H9 (cell line): Measurements from ENCODE around the gene CCR4. TPM values are rescaled to one million over a fixed set of nuclear protein-coding genes. Genes with fewer than 3 reads are reported as not detected.
"Not testable (repeated sequence)": the region's sequence is repeated elsewhere in the genome, so short reads cannot be mapped to it uniquely, and the experiment has no call there.

ENCODE experiments used
- DNase-seq: peaks from one replicate; pipeline ENCODE4 v3.0.0-alpha.2; 2017
- H2AFZ ChIP-seq: one replicate; pipeline ENCODE4 v1.6.1; 2013; ENCODE audit warnings: mild to moderate bottlenecking, low read length, control low read depth, moderate library complexity
- H2AK5ac ChIP-seq: 2 replicates; pipeline ENCODE4 v1.6.1; 2013; ENCODE audit warnings: low read length, control low read depth, mixed read lengths; ENCODE audit not compliant: insufficient read length
- H2BK120ac ChIP-seq: one replicate; pipeline ENCODE4 v1.6.1; 2013; ENCODE audit warnings: low read depth, mild to moderate bottlenecking, low read length, control low read depth, inconsistent platforms; ENCODE audit not compliant: poor library complexity, severe bottlenecking
- H2BK12ac ChIP-seq: 2 replicates; pipeline ENCODE4 v1.6.1; 2013; ENCODE audit warnings: low read length, control low read depth, mixed read lengths, low read depth; ENCODE audit not compliant: insufficient read length
- H2BK15ac ChIP-seq: 2 replicates; pipeline ENCODE4 v1.6.1; 2013; ENCODE audit warnings: low read depth, low read length, control low read depth
- H2BK20ac ChIP-seq: one replicate; pipeline ENCODE4 v1.6.1; 2013; ENCODE audit warnings: low read depth, mild to moderate bottlenecking, low read length, control low read depth, inconsistent platforms; ENCODE audit not compliant: poor library complexity, severe bottlenecking
- H2BK5ac ChIP-seq: 2 replicates; pipeline ENCODE4 v1.6.1; 2013; ENCODE audit warnings: low read length, control low read depth, mixed read lengths; ENCODE audit not compliant: insufficient read length
- H3K14ac ChIP-seq: 2 replicates; pipeline ENCODE4 v1.6.1; 2013; ENCODE audit warnings: low read length, control low read depth; ENCODE audit not compliant: insufficient read depth
- H3K18ac ChIP-seq: 2 replicates; pipeline ENCODE4 v1.6.1; 2013; ENCODE audit warnings: low read depth, mild to moderate bottlenecking, mixed read lengths, low read length, control low read depth; ENCODE audit not compliant: insufficient read length
- H3K23ac ChIP-seq: 2 replicates; pipeline ENCODE4 v1.6.1; 2013; ENCODE audit warnings: low read length, control low read depth, mixed read lengths, low read depth; ENCODE audit not compliant: insufficient read length
- H3K23me2 ChIP-seq: 2 replicates; pipeline ENCODE4 v1.6.1; 2013; ENCODE audit warnings: low read depth, mild to moderate bottlenecking, mixed read lengths, low read length, control low read depth; ENCODE audit not compliant: insufficient read length, poor library complexity, severe bottlenecking
- H3K27ac ChIP-seq: 2 replicates; pipeline ENCODE4 v1.5.1; 2013; ENCODE audit warnings: low read length, control low read depth, mixed read lengths, low read depth; ENCODE audit not compliant: insufficient read length
- H3K27me3 ChIP-seq: 2 replicates; pipeline ENCODE4 v1.6.1; 2013; ENCODE audit warnings: low read length, control low read depth, inconsistent platforms; ENCODE audit not compliant: insufficient read depth
- H3K4ac ChIP-seq: 2 replicates; pipeline ENCODE4 v1.6.1; 2013; ENCODE audit warnings: low read depth, mild to moderate bottlenecking, control low read depth, inconsistent platforms, low read length, moderate library complexity
- H3K4me1 ChIP-seq: 2 replicates; pipeline ENCODE4 v1.6.1; 2013; ENCODE audit warnings: low read length, control low read depth, inconsistent platforms; ENCODE audit not compliant: insufficient read depth
- H3K4me2 ChIP-seq: 2 replicates; pipeline ENCODE4 v1.6.1; 2013; ENCODE audit warnings: low read length, control low read depth, mixed read lengths; ENCODE audit not compliant: insufficient read length, insufficient read depth
- H3K56ac ChIP-seq: 2 replicates; pipeline ENCODE4 v1.6.1; 2013; ENCODE audit warnings: low read depth, mild to moderate bottlenecking, mixed read lengths, low read length, control low read depth; ENCODE audit not compliant: insufficient read length
- H3K79me1 ChIP-seq: 2 replicates; pipeline ENCODE4 v1.6.1; 2013; ENCODE audit warnings: low read depth, mild to moderate bottlenecking, moderate library complexity, low read length, control low read depth, inconsistent platforms; ENCODE audit not compliant: insufficient read depth, poor library complexity, severe bottlenecking
- H3K79me2 ChIP-seq: 2 replicates; pipeline ENCODE4 v1.6.1; 2013; ENCODE audit warnings: low read length, control low read depth, inconsistent platforms; ENCODE audit not compliant: insufficient read depth
- H3K9ac ChIP-seq: 2 replicates; pipeline ENCODE4 v1.6.1; 2013; ENCODE audit warnings: low read length, control low read depth, mixed read lengths; ENCODE audit not compliant: insufficient read length; ENCODE audit errors: extremely low read depth
- H3K9me3 ChIP-seq: one replicate; pipeline ENCODE4 v1.6.1; 2013; ENCODE audit warnings: low read depth, low read length, inconsistent platforms; ENCODE audit not compliant: control insufficient read depth
- H3T11ph ChIP-seq: one replicate; pipeline ENCODE4 v1.6.1; 2013; ENCODE audit warnings: mild to moderate bottlenecking, low read length, control low read depth, inconsistent platforms
- H4K20me1 ChIP-seq: one replicate; pipeline ENCODE4 v1.6.1; 2013; ENCODE audit not compliant: control insufficient read depth, insufficient read length, insufficient read depth
- H4K5ac ChIP-seq: 2 replicates; pipeline ENCODE4 v1.6.1; 2013; ENCODE audit warnings: low read depth, mild to moderate bottlenecking, mixed read lengths, low read length, control low read depth; ENCODE audit not compliant: insufficient read length
- H4K8ac ChIP-seq: replicated peaks from 2 replicates; pipeline ENCODE4 v1.6.1; 2013; ENCODE audit warnings: low read length, control low read depth, mixed read lengths, low read depth; ENCODE audit not compliant: insufficient read length
- H4K91ac ChIP-seq: 2 replicates; pipeline ENCODE4 v1.6.1; 2013; ENCODE audit warnings: low read depth, mild to moderate bottlenecking, moderate library complexity, mixed read lengths, low read length, control low read depth; ENCODE audit not compliant: insufficient read length
- H3K27ac Mint-ChIP-seq, 3 experiments: 2 replicates in 2 of 3; 3 replicates in 1 of 3; pipeline ENCODE4 v1.8.0; 2020 to 2021; ENCODE audit warnings: mixed read lengths in 3 of 3, mild to moderate bottlenecking in 1 of 3, moderate library complexity in 1 of 3
- H3K27me3 Mint-ChIP-seq: 2 replicates; pipeline ENCODE4 v1.8.0; 2021; ENCODE audit warnings: low read depth, mild to moderate bottlenecking, moderate library complexity, mixed read lengths
- H3K36me3 Mint-ChIP-seq, 3 experiments: 2 replicates in 2 of 3; 3 replicates in 1 of 3; pipeline ENCODE4 v1.8.0; 2020 to 2021; ENCODE audit warnings: low read depth in 3 of 3, mixed read lengths in 3 of 3; ENCODE audit not compliant: insufficient read depth in 1 of 3
- H3K4me1 Mint-ChIP-seq, 2 experiments: 2 replicates each; pipeline ENCODE4 v1.8.0; 2020; ENCODE audit warnings: mixed read lengths in 2 of 2
- H3K4me3 Mint-ChIP-seq, 2 experiments: 2 replicates in 1 of 2; 3 replicates in 1 of 2; pipeline ENCODE4 v1.8.0; 2020 to 2021; ENCODE audit warnings: mild to moderate bottlenecking in 2 of 2, mixed read lengths in 2 of 2, moderate library complexity in 1 of 2
- H3K9me3 Mint-ChIP-seq, 2 experiments: 2 replicates in 1 of 2; 3 replicates in 1 of 2; pipeline ENCODE4 v1.8.0; 2020; ENCODE audit warnings: mild to moderate bottlenecking in 2 of 2, mixed read lengths in 2 of 2, moderate library complexity in 1 of 2
- CTCF ChIP-seq: fragments of 200-600 bp; sonication (generic); conservative IDR thresholded peaks from 3 replicates; pipeline ENCODE4 v1.8.0; 2021; ENCODE audit warnings: antibody characterized with exemption, mild to moderate bottlenecking
- WGBS: extraction: QIAGEN DNeasy Blood & Tissue Kit; methylation state at CpG from one replicate; pipeline ENCODE4 v1.1.7; 2013; ENCODE audit warnings: missing lambda C conversion rate, low lambda C conversion rate, mixed read lengths; ENCODE audit not compliant: insufficient read length; ENCODE audit errors: extremely low coverage; 5-methylcytosine and 5-hydroxymethylcytosine counted together
- total RNA-seq: library from RNA; stranded (reverse); gene quantifications from 2 replicates; pipeline ENCODE4 v1.2.1, GENCODE V29; 2021

The CCR4 gene
- total RNA-seq, 1 experiment from 2014 or later: 0.07 TPM

DNA sequence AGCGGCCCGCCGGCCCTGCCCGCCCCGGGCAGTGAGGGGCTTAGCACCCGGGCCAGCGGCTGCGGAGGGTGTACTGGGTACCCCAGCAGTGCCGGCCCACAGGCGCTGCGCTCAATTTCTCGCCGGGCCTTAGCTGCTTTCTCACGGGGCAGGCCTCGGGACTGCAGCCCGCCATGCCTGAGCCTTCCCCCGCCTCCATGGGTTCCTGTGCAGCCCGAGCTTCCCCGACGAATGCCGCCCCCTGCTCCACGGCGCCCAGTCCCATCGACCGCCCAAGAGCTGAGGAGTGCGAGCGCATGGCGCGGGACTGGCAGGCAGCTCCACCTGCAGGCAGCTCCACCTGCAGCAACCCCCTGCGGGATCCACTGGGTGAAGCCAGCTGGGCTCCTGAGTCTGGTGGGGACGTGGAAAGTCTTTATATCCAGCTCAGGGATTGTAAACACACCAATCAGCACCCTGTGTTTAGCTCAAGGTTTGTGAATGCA, 48.5 kb upstream of the CCR4 start:
- not testable (repeated sequence) for H3K4ac ChIP-seq, H4K20me1 ChIP-seq, H3K18ac ChIP-seq, H4K8ac ChIP-seq, H3K9ac ChIP-seq, H3K4me1 ChIP-seq, H3K79me2 ChIP-seq, H3K23me2 ChIP-seq, H3T11ph ChIP-seq, H3K27me3 ChIP-seq, H3K4me2 ChIP-seq, H4K5ac ChIP-seq, H2AK5ac ChIP-seq, H2BK120ac ChIP-seq, H4K91ac ChIP-seq, H3K56ac ChIP-seq, H3K27me3 Mint-ChIP-seq, H3K14ac ChIP-seq, H2BK15ac ChIP-seq, H3K27ac ChIP-seq, H2BK20ac ChIP-seq, H3K23ac ChIP-seq, H2BK5ac ChIP-seq, H3K27ac Mint-ChIP-seq, H3K79me1 ChIP-seq, H2AFZ ChIP-seq, H3K9me3 ChIP-seq, H2BK12ac ChIP-seq
- TF ChIP-seq CTCF: peak; percentile 70
- Mint-ChIP-seq H3K9me3 (peaks cover 0 to 15% of the 10 kb centered on the region in 2 experiments; a peak in 3 of 5 replicates), H3K36me3 (peaks cover 7 to 27% (median 14%) of the 10 kb centered on the region in 3 experiments), H3K4me1 (peaks cover 7 to 14% of the 10 kb centered on the region in 2 experiments), H3K4me3 (peak overlapping the region; percentile 60 to 62; a peak in 4 of 5 replicates)
- WGBS: no CpG with 5 or more reads among the region's 31 CpGs
- peak; percentile 94 for DNase-seq
